Ecto neural progenitor cell (in vitro differentiated cells): Measurements from ENCODE around the gene C11orf16.
A peak's percentile ranks its signal among the peaks of the same experiment; 100 is the strongest.
"Not testable (repeated sequence)": the region's sequence is repeated elsewhere in the genome, so short reads cannot be mapped to it uniquely, and the experiment has no call there.

Experiments used
- DNase-seq: peaks from one replicate; pipeline ENCODE4 v3.0.0-alpha.2; 2018; ENCODE audit warnings: low spot score

The C11orf16 gene, protein sequence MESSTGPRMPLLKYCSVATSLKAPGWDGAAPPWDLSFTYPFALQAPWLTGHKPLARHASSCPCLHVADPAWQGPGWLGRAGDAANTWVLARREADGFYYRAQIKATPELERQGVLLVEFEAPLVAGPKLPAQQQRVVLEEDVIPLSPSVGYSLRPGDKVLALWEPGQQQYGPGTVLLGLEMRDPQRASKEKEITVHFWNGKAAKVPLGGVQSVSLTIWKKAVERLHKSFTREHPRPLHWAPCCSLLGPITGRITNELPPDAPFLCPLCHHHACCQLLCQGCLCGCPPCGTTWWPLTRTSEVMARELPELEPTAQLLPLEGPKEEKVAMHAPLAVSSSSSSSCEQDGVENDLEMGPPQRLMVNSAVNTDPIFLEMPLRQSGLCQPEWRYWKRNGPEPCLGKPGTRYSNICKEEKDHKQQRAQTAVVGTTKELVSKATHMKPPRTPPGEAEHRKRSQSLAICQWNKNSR

DNA sequence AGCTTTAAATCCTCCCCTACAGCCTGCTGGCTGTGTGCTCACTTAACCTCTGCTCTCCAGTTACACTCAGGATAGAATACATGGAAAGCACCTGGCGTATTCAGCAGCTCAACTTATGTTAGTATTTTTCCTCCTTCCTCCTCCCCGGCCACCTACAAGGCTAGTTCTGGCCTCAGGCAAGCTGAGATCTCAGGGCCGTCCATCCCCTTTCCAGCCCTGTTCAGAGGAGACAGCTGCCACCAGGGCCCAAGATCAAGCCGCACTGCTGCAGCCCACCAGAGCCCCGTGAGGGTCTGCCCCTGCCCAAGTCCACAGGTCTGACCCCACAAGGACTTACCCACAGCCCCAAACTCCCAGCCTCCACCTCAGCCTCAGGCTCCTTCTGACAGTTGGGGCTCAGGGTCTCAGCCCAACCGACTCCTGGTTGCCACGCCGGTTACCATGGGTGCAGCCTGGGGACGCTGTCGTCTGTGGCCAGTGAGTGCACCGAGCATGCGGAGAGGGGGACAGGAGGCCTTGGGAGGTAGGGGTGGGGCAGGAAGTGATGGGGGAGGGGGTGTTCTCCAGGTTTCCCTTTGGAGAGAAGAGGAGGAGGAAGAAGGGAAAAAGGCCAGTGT, at the start of gene C11orf16:
TSS of gene C11orf16 (minus strand) at position 384 of the 617 bp plus-strand sequence. CDS start 639 bp downstream, outside the sequence.
- no peak for DNase-seq

DNA sequence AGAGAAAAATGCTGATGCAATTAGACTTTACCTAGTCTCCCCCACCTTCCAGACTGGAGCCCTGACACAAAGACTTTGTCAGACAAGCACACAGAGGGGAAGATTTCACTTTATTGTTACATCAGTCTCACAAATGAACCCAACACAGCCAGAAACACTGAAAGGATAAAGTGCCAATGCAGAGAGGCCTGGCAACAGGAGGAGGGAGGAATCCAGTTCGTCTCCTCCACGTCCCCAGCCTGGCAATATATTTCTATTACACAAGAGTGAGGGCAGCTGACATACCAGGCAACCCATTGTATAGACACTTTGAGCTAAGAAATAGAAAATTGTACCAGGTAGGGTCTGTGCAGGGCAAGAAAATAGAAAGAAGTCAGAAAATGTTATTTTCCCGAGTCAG, 47.7 kb upstream of the C11orf16 start:
- no peak for DNase-seq

DNA sequence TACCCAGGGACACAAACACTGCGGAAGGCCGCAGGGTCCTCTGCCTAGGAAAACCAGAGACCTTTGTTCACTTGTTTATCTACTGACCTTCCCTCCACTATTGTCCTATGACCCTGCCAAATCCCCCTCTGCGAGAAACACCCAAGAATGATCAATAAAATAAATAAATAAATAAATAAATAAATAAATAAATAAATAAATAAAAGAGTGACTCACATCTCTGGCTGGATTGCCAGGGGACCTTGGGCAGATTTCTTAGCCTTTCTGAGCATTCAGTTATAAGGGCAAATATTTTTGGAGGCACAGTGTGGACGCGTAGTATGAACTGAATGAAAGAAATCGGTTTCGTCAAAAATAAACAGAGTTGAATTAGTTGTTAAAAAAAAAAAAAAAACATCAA, 46.6 kb upstream of the C11orf16 start:
- DNase-seq = not testable (repeated sequence)

DNA sequence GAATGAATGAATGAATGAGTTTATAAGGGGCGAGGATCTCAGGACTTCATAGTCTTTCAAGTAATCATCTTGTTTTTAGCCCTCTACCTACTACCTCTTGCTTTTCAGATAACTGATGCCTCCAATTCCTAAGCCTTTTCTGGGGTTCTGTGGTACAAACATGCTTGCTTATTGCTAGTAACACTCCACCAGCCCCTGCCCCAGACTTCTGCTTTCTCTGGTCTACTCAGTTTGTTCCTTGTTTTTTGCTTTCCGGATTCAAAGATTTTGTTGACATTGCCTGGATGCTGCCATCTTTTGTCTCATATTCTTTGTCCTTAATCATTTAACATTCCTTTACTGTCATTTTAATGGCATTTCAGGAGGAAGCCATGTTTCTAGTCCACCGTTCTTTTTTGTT, 40.4 kb upstream of the C11orf16 start:
- no peak for DNase-seq

DNA sequence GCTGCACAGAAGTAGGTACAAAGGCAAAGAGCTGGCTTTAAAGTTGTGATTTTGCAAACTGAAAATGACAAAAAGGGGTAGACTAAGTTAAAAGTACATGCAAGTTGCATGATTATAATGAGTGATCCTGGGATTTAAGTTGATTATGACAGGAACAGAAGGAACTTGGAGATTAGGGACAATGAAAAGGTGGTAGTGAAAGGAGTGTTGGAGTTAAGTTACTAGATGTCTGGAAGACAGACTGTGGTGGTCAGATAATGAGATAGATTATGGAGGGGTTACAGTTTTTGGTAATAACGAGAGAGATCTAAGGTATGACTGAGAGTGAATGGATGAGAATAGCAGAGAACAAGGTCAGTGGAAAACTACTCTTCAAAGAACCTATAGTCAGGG, 39.2 kb upstream of the C11orf16 start:
- DNase-seq = no peak

DNA sequence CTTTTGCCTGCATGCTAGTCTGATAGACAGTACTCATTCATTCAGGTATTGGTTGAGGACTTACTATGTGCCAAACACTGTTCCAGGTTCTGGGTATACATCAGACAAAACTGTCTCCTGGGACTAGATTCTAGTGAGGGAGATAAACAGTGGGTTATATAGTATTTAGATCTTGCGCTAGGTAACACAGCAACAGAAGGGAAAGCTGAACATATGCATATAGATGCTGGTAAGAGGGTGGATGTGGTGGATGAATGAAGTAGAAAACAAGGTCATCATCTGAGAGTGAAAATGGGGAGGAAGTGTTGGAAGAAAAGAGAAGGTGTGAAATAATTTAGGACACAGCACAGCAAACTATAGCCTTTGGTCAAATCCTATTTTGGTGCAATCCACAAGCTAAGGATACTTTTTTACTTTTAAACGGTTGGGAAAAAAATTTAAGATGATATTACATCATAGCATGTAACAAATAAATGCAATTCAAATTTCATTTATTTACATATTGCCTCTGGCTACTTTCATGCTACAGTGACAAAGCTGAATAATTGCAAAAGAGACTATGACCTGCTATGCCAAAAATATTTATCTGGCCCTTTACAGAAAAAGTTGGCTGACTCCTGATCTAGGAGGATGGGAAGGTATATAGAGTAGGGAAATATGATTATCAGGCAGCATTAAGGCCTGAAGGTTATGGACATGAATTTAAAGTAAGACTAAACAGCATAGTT, 38.6 kb upstream of the C11orf16 start:
- DNase-seq = no peak

DNA sequence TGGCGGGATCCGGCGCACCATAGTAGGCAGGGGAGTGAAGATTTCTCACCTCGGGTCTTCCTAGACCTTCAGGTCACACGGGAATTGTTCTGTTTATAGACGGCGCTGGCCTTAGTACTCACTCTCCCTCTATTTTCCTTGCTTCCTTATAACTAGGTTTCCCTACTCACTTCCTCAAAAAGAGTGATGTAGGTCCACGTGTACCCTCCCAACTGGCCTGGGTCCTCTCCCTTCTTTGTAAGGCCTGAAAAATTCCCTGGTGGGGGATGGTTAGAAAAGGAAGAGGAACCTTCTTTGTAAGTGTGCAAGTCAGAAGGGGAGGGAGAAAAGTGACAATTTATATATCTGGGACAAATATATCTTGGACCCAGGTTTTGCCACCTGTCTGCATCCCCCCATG, 34.4 kb upstream of the C11orf16 start:
- no peak for DNase-seq

DNA sequence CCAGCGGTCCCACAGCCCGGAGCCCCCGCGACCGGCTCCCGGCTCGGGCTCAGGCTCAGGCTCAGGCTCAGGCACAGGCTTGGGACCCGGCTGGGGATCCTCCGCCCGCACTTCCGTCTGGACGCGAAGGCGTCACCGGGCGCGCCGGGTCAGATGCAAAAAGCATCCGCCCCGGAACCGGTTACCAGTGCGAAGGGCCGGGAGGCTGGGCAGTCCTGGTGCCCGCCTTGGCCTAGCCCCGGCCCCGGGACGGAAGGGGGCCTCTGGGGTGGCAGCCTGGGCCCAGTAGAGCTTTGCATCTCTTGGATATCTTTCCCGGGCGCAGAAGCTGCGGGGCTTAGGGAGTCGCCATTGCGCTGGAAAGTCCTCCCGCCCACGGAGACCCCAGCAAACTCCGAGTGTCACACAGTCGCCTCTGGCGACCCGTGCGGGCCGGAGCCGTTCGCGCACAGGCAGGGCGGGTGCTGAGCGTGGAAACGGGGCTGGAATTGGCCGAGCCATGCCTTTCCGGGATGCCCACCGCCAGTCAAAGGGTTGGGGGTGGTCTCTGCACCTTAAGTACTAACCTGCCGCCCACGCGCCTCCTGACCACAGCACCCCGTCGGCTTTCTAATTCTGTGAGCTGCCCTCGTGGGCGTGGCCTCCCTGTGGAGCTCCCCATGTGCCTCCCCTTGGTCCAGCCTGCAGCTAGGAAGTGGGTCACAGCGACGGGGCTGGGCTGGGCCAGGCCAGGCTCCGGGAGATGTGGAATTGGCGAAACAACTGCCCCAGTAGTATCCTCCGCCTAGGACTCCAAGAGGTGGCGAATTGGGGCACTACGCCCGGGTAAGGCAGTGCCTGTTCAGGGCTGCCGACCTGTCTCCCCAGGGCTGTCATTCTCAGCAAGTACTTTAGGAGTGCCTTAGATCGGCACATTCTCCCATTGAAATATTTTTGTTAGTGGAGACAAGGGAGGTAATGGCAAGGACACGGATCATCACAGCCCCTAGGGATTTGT, 31.9 kb upstream of the C11orf16 start, which contains the start of gene TMEM9B:
TSS of gene TMEM9B (minus strand) at position 119 of the 997 bp plus-strand sequence. CDS start 129 bp downstream, outside the sequence.
- DNase-seq = peak; percentile 92

DNA sequence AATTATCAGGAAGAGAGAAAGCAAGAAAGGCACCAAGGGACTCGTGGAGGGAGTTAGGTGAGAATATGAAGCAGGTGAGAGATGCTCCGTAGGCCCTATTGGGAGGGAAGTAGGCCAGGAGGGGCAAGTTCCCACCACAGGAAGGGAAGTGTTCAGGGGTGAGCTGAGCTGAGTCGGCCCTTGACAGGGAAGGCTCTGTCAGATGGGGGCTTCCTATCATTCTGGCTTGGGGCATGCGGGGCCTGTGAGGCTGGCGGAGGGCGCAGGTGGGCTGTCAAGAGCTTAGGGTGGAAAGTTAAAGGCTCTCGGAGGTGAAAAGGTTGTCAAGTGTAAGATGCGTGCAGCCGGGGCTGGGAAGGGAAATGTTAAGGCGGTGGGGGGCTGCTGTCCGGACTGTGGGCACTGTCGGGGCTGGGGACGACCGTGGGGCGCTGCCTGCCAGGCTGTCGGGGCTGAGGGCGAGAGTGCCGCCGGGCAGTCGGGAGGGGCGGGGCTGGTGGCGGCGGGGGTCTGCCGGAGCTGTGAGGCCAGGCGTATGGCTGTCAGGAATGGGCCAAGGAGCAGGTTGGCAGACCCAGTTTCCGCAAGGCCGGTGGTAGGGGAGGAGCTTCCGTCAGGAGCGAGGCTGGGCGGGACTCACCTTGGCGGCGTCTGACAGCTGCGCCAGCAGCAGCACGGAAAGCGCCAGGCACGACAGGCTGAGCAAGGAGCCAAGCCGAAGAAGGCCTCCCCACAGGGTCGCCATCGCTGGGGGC, 31.0 kb upstream of the C11orf16 start:
- peak; percentile 84 for DNase-seq

DNA sequence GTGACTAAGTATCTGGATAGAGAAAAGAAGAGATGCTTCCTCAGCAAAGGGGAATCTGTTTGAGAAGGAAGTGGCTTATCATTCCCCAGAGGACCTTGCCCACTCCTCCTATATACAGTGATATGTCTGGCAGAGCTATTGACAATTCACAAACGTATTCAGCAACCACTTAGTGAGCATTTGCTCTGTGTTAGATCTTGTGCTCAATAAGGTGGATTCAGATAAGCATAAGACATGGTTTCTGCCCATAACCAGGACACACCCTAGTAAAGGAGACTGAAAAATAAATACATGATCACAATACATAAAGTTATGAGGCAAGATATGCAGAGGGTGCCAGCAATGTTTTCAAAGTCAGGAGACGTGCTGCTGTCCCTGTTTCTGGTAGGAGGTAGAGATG, 30.1 kb upstream of the C11orf16 start:
- no peak for DNase-seq

DNA sequence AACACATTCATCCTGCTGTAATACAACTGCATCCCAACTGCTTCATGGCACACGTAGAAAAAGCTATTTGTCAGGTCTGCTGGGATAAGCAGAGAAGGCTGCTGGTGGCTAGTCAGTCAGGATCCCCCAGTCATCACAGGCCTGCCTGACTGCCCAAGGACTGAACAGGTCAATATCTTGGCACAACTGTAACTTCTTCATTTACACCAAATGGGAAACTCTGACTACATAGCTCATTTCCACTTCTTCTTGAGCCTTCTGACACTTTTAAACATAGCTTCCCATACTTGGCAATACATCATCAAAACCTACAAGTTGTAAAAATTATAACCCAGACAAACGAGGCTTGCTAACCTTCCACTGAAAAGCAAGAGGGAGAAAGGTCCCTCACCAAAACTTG, 28.7 kb upstream of the C11orf16 start:
- no peak for DNase-seq

DNA sequence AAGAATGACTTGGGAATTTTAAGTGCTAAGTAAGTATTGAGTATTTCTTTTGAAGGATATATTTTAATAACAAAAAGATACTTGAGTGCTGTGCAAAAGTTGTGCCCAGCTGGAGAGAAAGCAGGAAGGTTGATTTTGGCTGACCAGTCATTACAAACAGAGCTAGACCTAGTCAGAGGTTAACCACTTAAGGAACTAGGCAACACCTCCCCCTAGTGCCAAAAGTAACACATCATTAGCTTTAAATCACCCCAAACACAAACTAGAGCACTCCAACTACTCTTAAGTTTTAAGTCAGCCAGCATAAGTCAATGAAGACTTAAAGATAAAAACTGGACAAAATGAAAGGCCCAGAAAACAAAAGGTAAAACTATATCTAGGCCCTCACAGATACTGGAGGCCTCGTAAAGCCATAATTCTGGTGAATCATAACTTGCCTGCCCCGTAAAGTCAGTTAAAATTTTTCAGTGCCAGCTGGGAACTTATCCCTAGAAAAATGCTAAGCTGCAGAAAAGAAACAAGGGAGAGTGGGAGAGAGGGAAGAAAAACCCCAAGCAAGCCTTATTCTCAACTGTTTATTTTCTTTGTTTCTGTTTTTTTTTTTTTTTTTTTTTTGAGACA, 26.9 kb upstream of the C11orf16 start:
- no peak for DNase-seq

DNA sequence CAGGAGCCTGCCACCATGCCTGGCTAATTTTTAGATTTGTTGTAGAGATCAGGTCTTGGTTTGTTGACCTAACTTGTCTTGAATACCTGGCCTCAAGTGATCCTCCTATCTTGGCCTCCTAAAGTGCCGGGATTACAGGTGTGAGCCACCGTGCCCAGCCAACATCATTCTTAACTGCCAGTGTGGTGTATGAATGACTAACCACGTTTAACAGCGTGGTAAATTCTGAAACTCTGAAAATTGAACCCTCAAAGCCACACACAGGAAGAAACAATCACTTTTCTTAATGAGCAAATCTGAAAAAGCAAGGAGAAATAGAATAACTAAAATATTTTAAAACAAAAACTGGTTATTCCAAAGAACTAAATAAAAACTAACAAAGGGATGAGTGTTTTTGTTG, 24.1 kb upstream of the C11orf16 start:
- DNase-seq = no peak

DNA sequence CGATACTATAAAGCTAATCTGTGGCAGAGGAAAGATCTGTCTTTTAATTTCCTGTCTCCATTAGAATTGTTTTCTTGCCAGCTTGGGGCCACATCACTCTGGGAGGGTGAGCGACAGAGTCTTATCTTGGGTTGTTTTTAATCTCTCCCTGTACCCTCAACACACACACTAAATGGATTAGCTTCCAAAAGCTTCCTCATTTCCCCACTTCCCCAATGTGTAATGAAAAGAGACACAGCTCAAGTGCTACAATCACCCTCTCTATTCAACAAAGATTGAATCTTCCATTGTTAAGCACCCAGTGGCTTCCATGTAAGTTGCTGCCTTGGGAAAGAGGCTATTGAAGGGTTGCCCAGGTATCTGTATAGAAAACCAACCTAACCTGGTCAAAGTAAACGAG, 16.1 kb upstream of the C11orf16 start:
- no peak for DNase-seq

DNA sequence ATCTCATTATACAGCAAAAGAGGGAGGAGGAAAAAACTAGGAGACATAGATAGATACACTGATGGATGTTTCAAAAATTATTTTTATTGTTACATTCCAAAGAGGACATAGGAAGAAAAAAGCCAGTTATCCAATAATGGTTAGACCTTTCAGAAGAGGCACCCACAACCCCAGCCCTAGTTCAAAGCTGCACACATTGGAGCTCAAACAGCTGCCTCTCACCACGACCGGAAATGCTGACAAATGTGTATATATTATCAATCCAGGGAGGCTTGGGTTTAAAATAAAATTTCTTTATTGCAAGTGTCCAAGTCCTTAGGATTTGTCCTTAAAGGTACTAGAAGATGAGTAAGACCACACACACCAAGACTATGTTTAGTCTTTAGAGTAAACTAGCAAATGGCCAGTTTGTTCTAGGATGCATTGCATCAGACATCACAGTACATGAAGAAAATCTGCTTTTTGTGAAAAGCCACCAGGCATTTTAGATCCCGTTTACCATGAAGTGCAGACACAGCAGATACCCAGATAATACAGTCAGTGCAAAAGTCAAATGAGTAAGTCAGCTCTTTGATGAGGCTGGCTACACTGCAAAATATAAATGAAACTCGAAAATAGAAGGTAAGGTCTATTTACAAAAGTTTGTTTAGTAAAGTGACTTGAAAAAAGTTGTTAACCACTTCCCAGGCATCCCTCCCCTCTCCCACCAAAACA, 14.6 kb upstream of the C11orf16 start:
- no peak for DNase-seq

DNA sequence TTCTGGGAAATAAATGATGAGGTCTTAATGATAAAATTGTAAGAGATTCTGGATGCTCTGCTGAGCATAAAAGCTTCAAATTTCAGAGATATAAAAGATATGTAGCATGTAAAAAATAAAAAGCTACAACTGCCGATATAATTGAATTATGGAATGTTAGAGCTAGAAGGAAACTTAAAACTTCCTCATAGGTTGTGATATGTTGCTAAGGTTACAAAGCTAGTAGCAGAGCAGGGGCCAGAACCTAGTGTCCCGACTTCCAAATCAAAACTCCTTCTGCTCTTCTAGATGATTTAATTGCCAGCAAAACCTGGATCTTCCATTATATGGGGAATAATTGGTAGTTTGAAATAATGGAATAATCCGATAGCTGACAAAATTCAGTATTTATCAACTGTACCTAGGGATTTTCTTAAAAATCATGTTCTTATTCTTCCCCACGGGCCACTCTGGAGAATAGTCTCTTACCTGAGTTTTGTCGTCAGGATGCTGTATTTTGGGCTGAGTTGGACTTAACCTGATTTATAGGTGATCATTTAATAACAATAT, 9.8 kb upstream of the C11orf16 start, which contains the start of gene ASCL3:
TSS of gene ASCL3 (minus strand) at position 499 of the 549 bp plus-strand sequence. CDS start 4,855 bp downstream, outside the sequence.
- no peak for DNase-seq

DNA sequence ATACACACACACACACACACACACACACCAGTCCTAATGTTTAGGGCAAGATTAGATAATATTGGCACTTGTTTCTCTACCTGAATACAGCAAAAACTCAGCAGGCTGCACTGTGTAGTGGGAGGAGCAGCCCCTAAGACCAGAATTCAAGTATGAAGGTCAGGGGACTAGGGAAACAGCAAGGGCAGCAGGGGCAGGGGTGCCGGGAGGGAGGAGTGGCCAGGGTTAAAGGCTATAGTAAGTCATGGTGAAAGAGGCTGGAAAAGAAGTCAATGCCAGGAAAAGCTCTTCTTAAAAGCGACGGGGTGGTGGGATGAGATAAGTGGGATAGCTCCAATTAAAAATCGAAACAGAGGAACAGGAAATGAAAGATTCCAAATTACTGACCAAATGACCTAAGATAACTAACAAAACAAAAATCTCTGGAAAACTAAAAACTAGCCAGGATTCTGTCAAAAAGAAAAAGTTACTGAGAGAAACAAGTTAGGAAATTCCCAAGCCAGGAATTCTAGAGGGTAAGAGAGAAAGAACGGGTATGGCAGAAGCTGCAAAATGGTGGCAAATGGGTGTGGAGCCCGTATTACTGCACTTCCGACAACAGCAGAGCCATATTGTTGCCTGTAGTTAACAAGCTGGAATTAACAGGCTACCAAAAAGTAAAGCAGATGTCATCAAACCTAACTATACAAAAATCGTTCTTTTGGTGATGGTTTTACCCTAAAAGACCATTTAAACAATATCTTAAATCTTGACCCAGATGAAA, 8.8 kb upstream of the C11orf16 start:
- DNase-seq = no peak

DNA sequence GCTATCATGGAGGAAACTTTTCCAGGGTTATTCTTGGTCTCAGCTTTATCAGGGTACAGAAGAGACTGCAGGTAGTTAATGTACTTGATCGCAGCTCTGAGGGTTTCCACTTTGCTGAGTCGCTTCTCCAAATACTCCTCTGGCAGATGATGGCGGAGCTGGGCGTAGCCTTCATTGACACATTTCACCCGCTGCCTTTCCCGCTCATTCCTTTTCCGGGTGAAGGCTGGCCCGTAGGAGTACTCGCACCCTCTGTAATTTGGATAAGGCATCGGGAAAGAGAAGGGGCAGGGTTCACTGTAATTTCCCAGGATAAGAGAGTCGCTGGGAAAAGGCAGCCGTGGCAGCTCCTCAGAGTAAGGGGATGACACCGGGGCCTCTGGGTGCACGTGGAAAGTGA, 4.9 kb upstream of the C11orf16 start:
- no peak for DNase-seq
